Upper lobe of left lung (tissue), 6 donors: ENCODE results near the gene ITPKB. TPM values are rescaled to one million over a fixed set of nuclear protein-coding genes. Genes with fewer than 3 reads are reported as not detected.

Experiments used
- ATAC-seq, 2 donors: fragments of 200-7000 bp; cut with Tn5 transposase; one replicate each; pipeline ENCODE4 v1.9.1; 2022; ENCODE audit warnings: mild to moderate bottlenecking in 2 of 2, moderate library complexity in 2 of 2; ENCODE audit not compliant: low FRiP score in 2 of 2
- DNase-seq, 2 donors: peaks; one replicate each; pipeline ENCODE4 v3.0.0-alpha.2; 2019 to 2020
- H3K27ac ChIP-seq, 4 donors: fragments of 200-600 bp; sonication (generic); one replicate each; pipeline ENCODE4 v1.5.1; 2016 to 2019
- H3K27me3 ChIP-seq, 4 donors: fragments of 200-600 bp; sonication (generic); one replicate each; pipeline ENCODE4 v1.5.1; 2017 to 2019
- H3K36me3 ChIP-seq, 4 donors: fragments of 200-600 bp; sonication (generic); one replicate each; pipeline ENCODE4 v1.5.1; 2016 to 2019
- H3K4me1 ChIP-seq, 4 donors: fragments of 200-600 bp; sonication (generic); one replicate each; pipeline ENCODE4 v1.5.1; 2018 to 2019
- H3K4me3 ChIP-seq, 4 donors: fragments of 200-600 bp; sonication (generic); one replicate each; pipeline ENCODE4 v1.5.1; 2017 to 2019; ENCODE audit warnings: mild to moderate bottlenecking in 2 of 4, moderate library complexity in 1 of 4
- H3K9me3 ChIP-seq, 4 donors: fragments of 200-600 bp; sonication (generic); one replicate each; pipeline ENCODE4 v1.5.1; 2018 to 2019
- CTCF ChIP-seq, 6 experiments: fragments of 450-650 bp in 4 of 6; fragments of 200-600 bp in 2 of 6; sonication (generic) in 2 of 6; IDR thresholded peaks; one replicate each; pipeline ENCODE4 v1.5.1; 2016 to 2019; ENCODE audit warnings: antibody characterized with exemption in 6 of 6
- EP300 ChIP-seq, 4 donors: sonication (generic); formaldehyde crosslinking; IDR thresholded peaks; one replicate each; pipeline ENCODE4 v1.5.1; 2017; ENCODE audit warnings: antibody characterized with exemption in 4 of 4, control low read depth in 2 of 4
- POLR2A ChIP-seq, 4 donors: fragments of 450-650 bp; IDR thresholded peaks; one replicate each; pipeline ENCODE4 v1.5.1; 2016 to 2017; ENCODE audit warnings: antibody characterized with exemption in 4 of 4, mild to moderate bottlenecking in 2 of 4
- POLR2AphosphoS5 ChIP-seq, 2 donors: sonication (generic); formaldehyde crosslinking; IDR thresholded peaks; one replicate each; pipeline ENCODE4 v1.5.1; 2017; ENCODE audit warnings: antibody characterized with exemption in 2 of 2
- WGBS, 2 donors: methylation state at CpG; one replicate each; pipeline ENCODE4 v1.1.5; 2017 to 2018; 5-methylcytosine and 5-hydroxymethylcytosine counted together
- total RNA-seq, 6 donors: library from RNA; depleted of rRNA in 4 of 6; stranded (reverse); fragments of >200 nt in 4 of 6; gene quantifications; one replicate each; pipeline versions ENCODE4 v1.1.0 to v1.2.1, GENCODE V29; 2016 to 2021
- donor health status: DM: no; HTN: no; CAD: no; lungs with moderate emphysema.
- donor health status: DM: no; HTN: yes; CAD: no; lungs with severe emphysema.

Gene ITPKB
- total RNA-seq, 6 donors from 2014 or later: 19.8 to 62.9 (median 45.8) TPM

- 89 to 90% methylated on average over 15 to 18 of the region's 18 CpGs for WGBS, 2 donors
- Histone ChIP-seq H3K9me3 (no peaks in the 10 kb centered on the region), H3K4me1 (peaks cover 13 to 20% (median 16%) of the 10 kb centered on the region in 4 donors), H3K27me3 (no peaks in the 10 kb centered on the region), H3K4me3 (no peak overlapping the region), H3K36me3 (peaks cover 0 to 20% (median 6%) of the 10 kb centered on the region in 4 donors), H3K27ac (no peak overlapping the region)
- ATAC-seq (no peak), DNase-seq (peak in 1 of 2 donors; percentile 17)
- TF ChIP-seq EP300 (IDR thresholded peaks at IDR 0.05) (no peak), POLR2AphosphoS5 (IDR thresholded peaks at IDR 0.05) (no peak), CTCF (IDR thresholded peaks at IDR 0.05) (no peak), POLR2A (IDR thresholded peaks at IDR 0.05) (no peak)
These were observed 109.7 kb downstream of the ITPKB start for GRCh38 chr1:226629210-226629895.

- Histone ChIP-seq H3K9me3 (no peaks in the 10 kb centered on the region), H3K4me3 (no peak overlapping the region), H3K36me3 (peaks cover 0 to 14% (median 5%) of the 10 kb centered on the region in 4 donors), H3K27ac (no peak overlapping the region), H3K4me1 (peaks cover 6 to 13% (median 11%) of the 10 kb centered on the region in 4 donors), H3K27me3 (no peaks in the 10 kb centered on the region)
- 92 to 93% methylated on average over 10 of the region's 10 CpGs for WGBS, 2 donors
- ATAC-seq (no peak), DNase-seq (no peak)
- TF ChIP-seq POLR2A (IDR thresholded peaks at IDR 0.05): no peak
- no peak for TF ChIP-seq POLR2AphosphoS5 (IDR thresholded peaks at IDR 0.05)
- no peak for TF ChIP-seq CTCF (IDR thresholded peaks at IDR 0.05)
- TF ChIP-seq EP300 (IDR thresholded peaks at IDR 0.05): no peak
These were observed 110.4 kb downstream of the ITPKB start for GRCh38 chr1:226628612-226629155.

GRCh38 chr1:226627924-226628611 is 111.0 kb downstream of the ITPKB start:
- Histone ChIP-seq H3K4me3 (no peak overlapping the region), H3K27ac (no peak overlapping the region), H3K27me3 (no peaks in the 10 kb centered on the region), H3K9me3 (no peaks in the 10 kb centered on the region), H3K4me1 (peaks cover 6 to 13% (median 9%) of the 10 kb centered on the region in 4 donors), H3K36me3 (peaks cover 0 to 13% (median 5%) of the 10 kb centered on the region in 4 donors)
- DNase-seq: no peak
- ATAC-seq: no peak
- 83 to 86% methylated on average over 9 to 11 of the region's 11 CpGs for WGBS, 2 donors
- TF ChIP-seq POLR2AphosphoS5 (IDR thresholded peaks at IDR 0.05) (no peak), POLR2A (IDR thresholded peaks at IDR 0.05) (no peak), CTCF (IDR thresholded peaks at IDR 0.05) (no peak), EP300 (IDR thresholded peaks at IDR 0.05) (no peak)

GRCh38 chr1:226627050-226627755 is 111.9 kb downstream of the ITPKB start:
- H3K27me3 ChIP-seq: no peaks in the 10 kb centered on the region
- ATAC-seq (no peak), DNase-seq (no peak)
- H3K27ac ChIP-seq: no peak overlapping the region
- 89 to 96% methylated on average over 6 of the region's 6 CpGs for WGBS, 2 donors
- no peak overlapping the region for H3K4me3 ChIP-seq
- TF ChIP-seq POLR2AphosphoS5 (IDR thresholded peaks at IDR 0.05) (no peak), CTCF (IDR thresholded peaks at IDR 0.05) (no peak), EP300 (IDR thresholded peaks at IDR 0.05) (no peak), POLR2A (IDR thresholded peaks at IDR 0.05) (no peak)
- peaks cover 0 to 10% (median 4%) of the 10 kb centered on the region in 4 donors for H3K36me3 ChIP-seq
- H3K9me3 ChIP-seq: no peaks in the 10 kb centered on the region
- H3K4me1 ChIP-seq: peaks cover 6 to 9% (median 9%) of the 10 kb centered on the region in 4 donors
